AML-193 (cell line): ENCODE measurements around the gene LRRC73.
"Not testable (repeated sequence)": the region's sequence is repeated elsewhere in the genome, so short reads cannot be mapped to it uniquely, and the experiment has no call there.

Experiments
- DNase-seq, 2 experiments: peaks; one replicate each; lab custom pipeline; 2025; lab: John Stamatoyannopoulos, UW

LRRC73 gene

DNA sequence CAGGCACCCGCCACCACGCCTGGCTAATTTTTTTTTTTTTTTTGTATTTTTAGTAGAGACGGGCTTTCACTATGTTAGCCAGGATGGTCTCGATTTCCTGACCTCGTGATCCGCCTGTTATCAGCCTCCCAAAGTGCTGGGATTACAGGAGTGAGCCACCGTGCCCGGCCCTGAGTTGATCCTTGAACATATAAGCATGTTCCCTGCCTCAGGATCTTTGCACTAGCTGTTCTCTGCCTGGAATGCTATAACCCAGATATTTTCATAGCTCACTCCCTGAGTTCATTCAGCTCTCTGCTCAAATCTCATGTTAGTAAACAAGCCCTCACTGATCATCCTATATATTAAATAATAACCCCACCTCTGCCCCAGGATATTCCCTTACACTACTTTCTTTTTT lies 45.8 kb downstream of the LRRC73 start:
- DNase-seq = no peak

DNA sequence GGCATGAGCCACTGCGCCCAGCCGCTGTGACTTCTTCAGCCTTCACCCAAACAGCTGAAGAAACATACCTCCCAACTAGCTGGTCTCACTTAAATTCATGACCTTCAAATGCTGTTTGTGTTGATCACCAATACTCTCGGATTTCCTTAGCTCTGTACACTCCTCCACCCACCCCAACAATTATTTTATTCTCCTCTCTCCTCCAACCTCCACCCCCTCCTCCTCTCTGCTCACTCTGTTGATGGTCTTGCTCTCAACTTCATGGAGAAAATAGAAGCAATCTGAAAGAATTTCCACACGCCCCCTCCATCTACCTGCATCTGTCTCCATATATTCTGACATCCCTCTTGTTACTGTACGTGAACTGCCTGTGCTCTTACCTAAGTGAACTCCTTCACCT lies 48.2 kb downstream of the LRRC73 start:
- DNase-seq = no peak

DNA sequence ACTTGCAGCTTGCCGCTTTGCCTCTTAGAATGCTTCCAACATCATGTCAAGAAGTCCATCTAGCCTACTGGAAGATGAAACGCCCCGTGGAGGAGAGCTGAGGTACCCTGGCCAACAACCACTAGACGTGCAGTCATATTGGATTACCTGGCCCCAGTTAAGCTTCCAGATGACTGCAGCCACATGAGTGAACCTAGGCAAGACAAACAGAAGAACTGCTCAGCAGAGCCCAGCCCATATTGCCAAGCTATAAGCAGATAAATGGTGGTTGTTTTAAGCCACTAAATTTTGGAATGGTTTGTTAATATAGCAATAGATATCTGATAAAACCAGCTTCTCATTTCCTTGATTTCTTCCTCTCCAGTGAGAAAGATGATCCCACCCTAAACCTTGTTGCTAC lies 50.1 kb downstream of the LRRC73 start:
- DNase-seq = no peak

DNA sequence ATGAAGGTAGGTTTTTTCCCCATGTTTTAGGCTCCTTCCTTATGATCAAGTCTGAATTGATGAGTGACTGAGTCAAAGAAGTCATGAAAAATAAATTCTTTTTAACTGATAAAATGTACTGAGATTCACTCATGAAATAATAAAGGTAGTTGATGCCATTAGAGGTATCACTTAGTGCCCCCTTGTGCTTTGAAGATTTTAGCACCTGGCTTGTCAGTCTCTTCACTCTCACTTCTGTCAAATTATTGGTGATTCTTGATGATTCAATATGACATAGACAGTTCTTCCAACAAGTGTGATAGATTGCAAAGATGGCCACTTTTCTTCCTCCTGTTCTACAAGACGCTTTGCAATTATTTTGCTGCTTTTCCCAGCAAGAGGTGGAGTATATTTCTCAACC lies 50.6 kb downstream of the LRRC73 start:
- DNase-seq = no peak

DNA sequence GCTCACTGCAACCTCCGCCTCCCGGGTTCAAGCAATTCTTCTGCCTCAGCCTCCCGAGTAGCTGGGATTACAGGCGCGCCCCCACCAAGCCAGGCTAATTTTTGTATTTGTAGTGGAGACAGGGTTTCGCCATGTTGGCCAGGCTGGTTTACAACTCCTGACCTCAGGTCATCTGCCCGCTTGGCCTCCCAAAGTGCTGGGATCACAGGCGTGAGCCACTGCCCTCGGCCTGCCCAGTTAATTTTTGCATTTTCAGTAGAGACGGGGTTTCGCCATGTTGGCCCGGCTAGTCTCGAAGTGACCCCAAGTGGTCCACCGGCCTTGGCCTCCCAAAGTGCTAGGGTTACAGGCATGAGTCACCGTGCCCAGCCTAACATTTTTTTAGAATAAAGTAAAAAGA lies 52.0 kb downstream of the LRRC73 start:
- DNase-seq = not testable (repeated sequence)

DNA sequence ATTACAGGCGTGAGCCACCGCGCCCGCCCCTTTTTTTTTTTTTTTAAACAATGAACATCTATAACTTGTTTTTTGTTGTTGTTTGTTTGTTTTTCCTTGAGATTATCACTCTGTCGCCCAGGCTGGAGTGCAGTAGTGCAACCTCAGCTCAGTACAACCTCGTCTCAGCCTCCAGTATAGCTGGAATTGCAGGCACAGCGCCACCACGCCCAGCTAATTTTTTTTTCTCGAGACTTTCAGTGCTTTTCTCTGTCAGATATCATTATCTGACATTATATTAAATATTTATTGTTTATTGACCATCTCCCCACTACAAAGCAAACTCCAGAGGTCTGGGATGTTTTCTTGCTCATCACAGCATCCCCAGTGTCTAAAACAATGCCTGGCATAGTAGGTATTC lies 52.5 kb downstream of the LRRC73 start:
- no peak for DNase-seq
